ENCODE measurements around the gene SCG5. TPM values are rescaled to one million over a fixed set of nuclear protein-coding genes. Genes with fewer than 3 reads are reported as not detected.

Gene SCG5
- total and polyA plus RNA-seq, 10 of the 15 experiments (the other 5 are each of a cell fraction or from before 2014, with no cell fraction given), result 0.13 to 0.62 (median 0.48) TPM

DNA sequence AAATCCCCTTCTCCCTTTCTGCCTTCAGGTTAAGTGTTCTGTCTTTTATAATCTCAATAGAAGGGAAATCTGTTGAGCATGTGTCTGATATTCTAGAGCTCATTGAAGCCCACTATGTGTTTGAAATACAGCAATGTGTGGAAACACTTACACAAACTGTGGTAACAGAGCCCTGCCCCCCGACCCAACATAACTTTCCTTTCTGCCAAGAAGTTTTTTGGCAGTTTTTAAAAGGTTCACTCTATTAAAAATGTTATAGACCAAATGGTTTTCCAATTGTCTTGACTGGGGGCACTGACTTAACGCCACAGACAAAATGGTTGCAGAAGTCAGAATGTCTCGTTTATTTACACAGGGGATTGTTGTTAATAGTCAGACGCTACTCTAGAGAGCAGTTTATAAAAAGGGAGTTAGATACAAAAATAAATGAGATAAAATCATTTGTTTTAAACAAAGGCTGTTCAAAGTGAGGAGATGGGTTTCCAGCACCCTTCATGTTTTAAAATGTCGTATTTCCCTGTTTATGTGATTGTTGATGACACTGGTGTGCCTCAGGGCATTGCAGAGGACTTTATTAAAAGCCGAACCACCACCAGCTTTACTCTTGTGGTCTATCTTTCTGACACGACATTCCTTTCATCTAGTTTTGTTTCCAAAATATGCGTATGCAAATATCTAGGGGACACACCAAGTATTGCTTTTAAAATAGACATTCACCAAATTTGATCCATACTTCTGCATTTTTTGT, 49.6 kb downstream of the SCG5 start:
- H3K4me3 ChIP-seq, result no peak overlapping the region
- TF ChIP-seq ZBTB4 (CRISPR knock-in tag; IDR thresholded peaks at IDR 0.05) (no peak), ATF7 (IDR thresholded peaks at IDR 0.05; ENCODE audit: low read depth) (no peak), EP300 (IDR thresholded peaks at IDR 0.05; ENCODE audit: borderline replicate concordance in 1 of 2, control insufficient read depth in 1 of 2, low read depth in 2 of 2, low read length in 2 of 2) (no peak)
- no peaks in the 10 kb centered on the region for H3K36me3 ChIP-seq (ENCODE audit: control insufficient read depth in 2 of 2, insufficient read depth in 2 of 2, low read length in 1 of 2)
- RAD21 ChIA-PET (ENCODE audit: unreplicated experiment), result no interaction called here
- CTCF ChIA-PET, result no interaction called here
- SMC1A ChIA-PET (ENCODE audit: uncharacterized antibody, unreplicated experiment), result no interaction called here
- POLR2A ChIA-PET, result no interaction called here
- no peaks in the 10 kb centered on the region for H4K20me1 ChIP-seq (ENCODE audit: control insufficient read depth, insufficient read depth)
- H3K27ac ChIP-seq (ENCODE audit: control insufficient read depth, insufficient read depth), result no peak overlapping the region
- H2AFZ ChIP-seq (ENCODE audit: control insufficient read depth, low read depth, low read length), result no peak overlapping the region
- in situ Hi-C loops (cut with MboI) (no loop called here), intact Hi-C loops (cut with micrococcal nuclease; ENCODE audit: unreplicated experiment) (no loop called here)
- no peaks in the 10 kb centered on the region for H3K79me2 ChIP-seq (ENCODE audit: control insufficient read depth, insufficient read depth, low read length)
- WGBS (ENCODE audit: insufficient coverage, insufficient replicate concordance, low lambda C conversion rate, missing lambda C conversion rate), result 41% methylated on average over 8 of the region's 8 CpGs
- BruUV-seq (replicated peaks), result no TSS peak
- FAIRE-seq, result no peak
- H3K27me3 ChIP-seq (replicated peaks in 1 of 2; ENCODE audit: control insufficient read depth in 2 of 2, insufficient read depth in 2 of 2, low read length in 1 of 2), result no peaks in the 10 kb centered on the region; a peak in 1 of 4 replicates
- no peaks in the 10 kb centered on the region for H3K4me1 ChIP-seq (ENCODE audit: control insufficient read depth, insufficient read depth, low read length)
- H3K9me3 ChIP-seq (replicated peaks; ENCODE audit: control insufficient read depth, insufficient read depth, low read length), result no peaks in the 10 kb centered on the region
- H3K9ac ChIP-seq (ENCODE audit: control insufficient read depth, insufficient read depth, low read length), result no peak overlapping the region
- no peak for DNase-seq (ENCODE audit: low read depth, low spot score)
- H3K4me2 ChIP-seq (ENCODE audit: control insufficient read depth, insufficient read depth), result no peak overlapping the region
- ATAC-seq, result no peak
